ENCODE data around the gene CCDC106.

DNA sequence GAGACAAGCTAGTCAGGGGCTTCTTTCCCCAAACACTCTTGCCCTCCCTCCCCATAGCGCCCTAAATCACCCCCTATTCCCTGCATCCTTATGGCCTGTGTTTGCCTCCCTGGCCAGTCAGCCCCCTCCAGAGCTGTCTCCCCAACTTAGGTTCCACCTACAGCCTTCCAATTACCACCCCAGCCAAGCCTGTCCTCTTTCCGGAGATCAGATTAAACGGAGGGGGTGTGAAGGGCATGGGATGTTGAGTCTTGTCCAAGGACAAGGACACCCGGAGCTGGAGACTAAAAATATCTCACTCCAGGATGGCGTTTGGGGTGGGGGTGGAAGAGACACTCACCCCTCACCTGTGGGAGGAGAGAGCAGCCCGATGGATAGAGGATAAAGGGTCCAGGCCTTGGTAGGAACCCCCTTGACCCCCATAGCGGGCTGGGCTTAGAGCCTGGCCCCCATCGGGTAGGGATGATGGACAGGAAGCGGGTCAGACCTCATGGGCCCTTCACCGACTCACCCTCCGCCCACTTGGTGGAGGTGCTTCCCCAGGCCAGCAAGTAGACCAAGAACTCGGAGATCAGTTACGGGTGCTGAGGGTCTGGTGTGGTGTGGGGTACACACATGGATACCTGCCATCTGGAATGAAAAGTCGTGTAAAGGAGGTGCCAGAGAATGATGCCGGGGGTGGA is 36.6 kb upstream of the CCDC106 start:
- TF ChIP-seq, protein P1, sequence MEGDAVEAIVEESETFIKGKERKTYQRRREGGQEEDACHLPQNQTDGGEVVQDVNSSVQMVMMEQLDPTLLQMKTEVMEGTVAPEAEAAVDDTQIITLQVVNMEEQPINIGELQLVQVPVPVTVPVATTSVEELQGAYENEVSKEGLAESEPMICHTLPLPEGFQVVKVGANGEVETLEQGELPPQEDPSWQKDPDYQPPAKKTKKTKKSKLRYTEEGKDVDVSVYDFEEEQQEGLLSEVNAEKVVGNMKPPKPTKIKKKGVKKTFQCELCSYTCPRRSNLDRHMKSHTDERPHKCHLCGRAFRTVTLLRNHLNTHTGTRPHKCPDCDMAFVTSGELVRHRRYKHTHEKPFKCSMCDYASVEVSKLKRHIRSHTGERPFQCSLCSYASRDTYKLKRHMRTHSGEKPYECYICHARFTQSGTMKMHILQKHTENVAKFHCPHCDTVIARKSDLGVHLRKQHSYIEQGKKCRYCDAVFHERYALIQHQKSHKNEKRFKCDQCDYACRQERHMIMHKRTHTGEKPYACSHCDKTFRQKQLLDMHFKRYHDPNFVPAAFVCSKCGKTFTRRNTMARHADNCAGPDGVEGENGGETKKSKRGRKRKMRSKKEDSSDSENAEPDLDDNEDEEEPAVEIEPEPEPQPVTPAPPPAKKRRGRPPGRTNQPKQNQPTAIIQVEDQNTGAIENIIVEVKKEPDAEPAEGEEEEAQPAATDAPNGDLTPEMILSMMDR (conservative IDR thresholded peaks at IDR 0.05; ENCODE audit: low read length): no peak
- TF ChIP-seq EZH2phosphoT487 (IDR thresholded peaks at IDR 0.05; ENCODE audit: borderline replicate concordance, low read depth, low read length): no peak

Data from OCI-LY7 (cell line).